ENCODE measurements around the gene TMC1.
A peak's percentile ranks its signal among the peaks of the same experiment; 100 is the strongest.

The TMC1 gene

GRCh38 chr9:72657023-72657422 lies 135.6 kb downstream of the TMC1 start:
- no peak for DNase-seq (ENCODE audit: extremely low read depth, low read depth)
- TF ChIP-seq, protein P1, sequence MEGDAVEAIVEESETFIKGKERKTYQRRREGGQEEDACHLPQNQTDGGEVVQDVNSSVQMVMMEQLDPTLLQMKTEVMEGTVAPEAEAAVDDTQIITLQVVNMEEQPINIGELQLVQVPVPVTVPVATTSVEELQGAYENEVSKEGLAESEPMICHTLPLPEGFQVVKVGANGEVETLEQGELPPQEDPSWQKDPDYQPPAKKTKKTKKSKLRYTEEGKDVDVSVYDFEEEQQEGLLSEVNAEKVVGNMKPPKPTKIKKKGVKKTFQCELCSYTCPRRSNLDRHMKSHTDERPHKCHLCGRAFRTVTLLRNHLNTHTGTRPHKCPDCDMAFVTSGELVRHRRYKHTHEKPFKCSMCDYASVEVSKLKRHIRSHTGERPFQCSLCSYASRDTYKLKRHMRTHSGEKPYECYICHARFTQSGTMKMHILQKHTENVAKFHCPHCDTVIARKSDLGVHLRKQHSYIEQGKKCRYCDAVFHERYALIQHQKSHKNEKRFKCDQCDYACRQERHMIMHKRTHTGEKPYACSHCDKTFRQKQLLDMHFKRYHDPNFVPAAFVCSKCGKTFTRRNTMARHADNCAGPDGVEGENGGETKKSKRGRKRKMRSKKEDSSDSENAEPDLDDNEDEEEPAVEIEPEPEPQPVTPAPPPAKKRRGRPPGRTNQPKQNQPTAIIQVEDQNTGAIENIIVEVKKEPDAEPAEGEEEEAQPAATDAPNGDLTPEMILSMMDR (IDR thresholded peaks at IDR 0.05; ENCODE audit: low read depth, low read length) = no peak

GRCh38 chr9:72658703-72659102 lies 137.3 kb downstream of the TMC1 start:
- TF ChIP-seq, protein P1 (IDR thresholded peaks at IDR 0.05; ENCODE audit: low read depth, low read length) = no peak
- DNase-seq (ENCODE audit: extremely low read depth, low read depth) = no peak

GRCh38 chr9:72661401-72662135 lies 140.2 kb downstream of the TMC1 start:
- peak; percentile 3 for DNase-seq (ENCODE audit: extremely low read depth, low read depth)
- TF ChIP-seq, protein P1 (IDR thresholded peaks at IDR 0.05; ENCODE audit: low read depth, low read length) = no peak

GRCh38 chr9:72665421-72665820 lies 144.0 kb downstream of the TMC1 start:
- TF ChIP-seq, protein P1 (IDR thresholded peaks at IDR 0.05; ENCODE audit: low read depth, low read length) = no peak
- peak; percentile 1 for DNase-seq (ENCODE audit: extremely low read depth, low read depth)

- no peak for DNase-seq (ENCODE audit: extremely low read depth, low read depth)
- TF ChIP-seq, protein P1 (IDR thresholded peaks at IDR 0.05; ENCODE audit: low read depth, low read length) = no peak
Observed at GRCh38 chr9:72667181-72667580, 145.8 kb downstream of the TMC1 start.

DNA sequence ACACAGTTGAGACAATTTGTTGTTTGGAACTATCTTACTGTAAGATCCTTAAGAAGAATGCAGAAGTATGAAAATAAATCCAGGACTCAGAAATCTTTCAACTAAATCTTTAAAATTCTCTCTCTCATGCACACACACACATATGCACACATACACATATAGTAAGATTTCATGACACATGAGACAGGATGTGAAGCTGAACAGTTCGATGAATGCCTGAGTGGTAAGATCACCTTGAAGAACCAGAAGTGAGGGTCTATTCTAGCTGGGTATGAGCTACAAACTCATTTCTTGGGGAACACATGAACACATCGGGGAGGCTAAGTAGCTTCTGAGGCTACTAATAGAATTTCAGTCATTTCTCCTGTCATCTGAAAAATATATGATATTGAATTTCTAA lies 153.6 kb downstream of the TMC1 start:
- TF ChIP-seq, protein P1 (IDR thresholded peaks at IDR 0.05; ENCODE audit: low read depth, low read length) = no peak
- no peak for DNase-seq (ENCODE audit: extremely low read depth, low read depth)

- TF ChIP-seq, protein P1 (IDR thresholded peaks at IDR 0.05; ENCODE audit: low read depth, low read length) = no peak
- peak; percentile 7 for DNase-seq (ENCODE audit: extremely low read depth, low read depth)
Observed at GRCh38 chr9:72675586-72675985, 154.2 kb downstream of the TMC1 start.

Data from AG09319 (cell line).